Measurements from ENCODE around the gene PPP2R2C.

GRCh38 chr4:6297266-6297815 lies 175.1 kb downstream of the PPP2R2C start:
- no peak for TF ChIP-seq CTCF (IDR thresholded peaks at IDR 0.05)
- TF ChIP-seq POLR2AphosphoS5 (IDR thresholded peaks at IDR 0.05), result no peak
- no peak for TF ChIP-seq POLR2A (IDR thresholded peaks at IDR 0.05)
- TF ChIP-seq EP300 (IDR thresholded peaks at IDR 0.05), result no peak
